HG03521 (cell line): ENCODE data around the gene MPL.

Experiments
- ATAC-seq: cut with Tn5 transposase; IDR thresholded peaks from one replicate; pipeline ENCODE4 v1.9.1; 2021; ENCODE audit warnings: mild to moderate bottlenecking, moderate library complexity; ENCODE audit not compliant: unreplicated experiment

MPL gene

GRCh38 chr1:43337588-43337987, at the start of gene MPL:
MPL (plus strand) TSS chr1:43337818; CDS start chr1:43337849, 31 bp downstream.
- no peak for ATAC-seq

- no peak for ATAC-seq
Measured at GRCh38 chr1:43288058-43288784, 49.4 kb upstream of the MPL start.

- ATAC-seq: no peak
Measured at GRCh38 chr1:43288785-43289706, 48.6 kb upstream of the MPL start.

GRCh38 chr1:43292216-43292615, 45.4 kb upstream of the MPL start:
- no peak for ATAC-seq

GRCh38 chr1:43292679-43293078, 44.9 kb upstream of the MPL start:
- no peak for ATAC-seq

GRCh38 chr1:43293176-43293575, 44.4 kb upstream of the MPL start:
- no peak for ATAC-seq

GRCh38 chr1:43293896-43294760, 43.5 kb upstream of the MPL start:
- ATAC-seq: no peak

GRCh38 chr1:43294761-43295160, 42.9 kb upstream of the MPL start:
- ATAC-seq: no peak

- no peak for ATAC-seq
Measured at GRCh38 chr1:43296207-43296606, 41.4 kb upstream of the MPL start.

- no peak for ATAC-seq
Measured at GRCh38 chr1:43298055-43298454, 39.6 kb upstream of the MPL start.

- no peak for ATAC-seq
Measured at GRCh38 chr1:43299101-43299500, 38.5 kb upstream of the MPL start.

GRCh38 chr1:43300378-43301094, 37.1 kb upstream of the MPL start, which contains the start of gene TIE1:
TIE1 (plus strand) TSS chr1:43300982; CDS start chr1:43301072, 90 bp downstream.
- ATAC-seq: no peak

GRCh38 chr1:43302201-43302600, 35.4 kb upstream of the MPL start:
- ATAC-seq: no peak

- no peak for ATAC-seq
Measured at GRCh38 chr1:43302721-43303470, 34.7 kb upstream of the MPL start.

- no peak for ATAC-seq
Measured at GRCh38 chr1:43303471-43304313, 33.9 kb upstream of the MPL start.

- no peak for ATAC-seq
Measured at GRCh38 chr1:43304314-43304681, 33.3 kb upstream of the MPL start.

GRCh38 chr1:43304771-43305300, 32.8 kb upstream of the MPL start:
- no peak for ATAC-seq

- ATAC-seq: no peak
Measured at GRCh38 chr1:43305461-43305860, 32.2 kb upstream of the MPL start.
